GM18868 (cell line): ENCODE data around the gene MAD2L2.

ENCODE experiments used
- ATAC-seq: cut with Tn5 transposase; IDR thresholded peaks from one replicate; pipeline ENCODE4 v1.9.1; 2021; ENCODE audit warnings: mild to moderate bottlenecking, moderate library complexity; ENCODE audit not compliant: unreplicated experiment

Gene MAD2L2

DNA sequence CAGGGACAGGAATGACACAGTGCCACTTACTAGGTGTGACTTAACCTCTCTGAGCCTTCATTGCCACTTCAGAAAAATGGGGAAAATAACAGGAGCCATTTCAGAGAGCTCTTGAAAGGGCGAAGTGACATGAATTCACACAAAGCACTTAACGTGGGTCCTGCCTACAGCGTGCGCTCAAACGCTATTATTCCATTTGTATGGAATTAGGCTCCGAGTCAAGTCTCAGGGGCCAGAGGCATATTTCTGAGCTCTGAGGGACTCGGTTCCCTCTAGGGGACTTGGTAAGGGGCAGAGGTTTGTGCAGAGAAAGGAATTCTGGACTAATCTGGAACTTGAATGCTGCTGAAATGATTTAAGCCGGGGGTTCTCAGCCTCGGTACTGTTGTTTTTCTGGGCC lies 24.6 kb upstream of the MAD2L2 start:
- no peak for ATAC-seq

DNA sequence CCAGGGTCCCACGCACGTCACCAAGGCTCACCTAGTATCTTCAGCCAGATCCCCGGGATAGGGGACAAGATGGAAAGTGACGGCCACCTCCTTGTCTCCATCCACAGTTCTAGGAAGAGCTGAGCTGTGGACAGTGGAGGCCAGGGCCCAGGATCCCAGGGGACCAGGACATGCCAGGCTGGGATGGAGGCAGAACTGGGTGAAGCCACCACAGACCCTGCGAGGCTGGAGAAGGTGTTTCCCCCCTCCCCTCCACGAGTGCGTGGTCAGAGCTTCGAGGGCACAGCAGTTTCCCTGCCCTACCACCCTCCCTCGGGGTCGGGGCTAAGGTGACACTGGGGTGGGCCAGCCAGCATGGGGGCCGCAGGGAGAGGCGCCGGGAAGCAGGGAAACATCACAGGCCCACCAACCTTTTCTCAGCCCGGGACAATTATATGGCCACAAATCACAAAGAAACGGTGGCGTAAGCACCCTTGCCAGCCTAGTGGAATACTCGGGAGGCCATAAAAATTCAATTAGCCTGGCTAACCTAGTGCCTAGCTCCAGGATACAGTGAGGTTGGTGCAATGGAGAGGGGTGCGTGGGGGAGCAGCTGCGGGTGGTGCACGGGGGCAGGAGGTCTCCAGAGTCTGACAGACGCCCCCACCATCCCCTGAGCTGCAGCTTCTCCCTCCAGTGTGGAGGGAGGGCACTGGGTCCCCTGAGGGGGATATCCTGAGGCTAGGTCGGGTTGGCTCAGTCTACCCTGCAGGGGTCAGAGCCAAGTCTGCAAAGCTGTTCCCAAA lies 23.9 kb upstream of the MAD2L2 start:
- ATAC-seq = no peak

DNA sequence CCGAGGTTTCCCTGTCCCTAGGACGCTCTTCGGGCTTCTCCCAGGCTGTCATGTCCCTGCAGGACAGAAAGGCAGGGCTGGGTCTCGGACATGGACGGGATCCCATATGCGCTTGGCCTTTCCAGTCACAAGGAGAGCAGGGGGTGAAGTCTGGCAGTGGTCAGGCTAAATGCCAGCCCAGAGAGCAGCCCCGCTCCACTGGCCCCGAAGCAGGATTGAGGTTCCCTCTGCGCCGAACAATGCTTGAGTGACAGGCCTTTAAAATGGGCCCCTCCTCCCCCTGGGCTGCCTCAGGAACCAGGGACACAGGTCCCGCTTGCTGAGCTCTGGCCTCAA lies 23.2 kb upstream of the MAD2L2 start:
- no peak for ATAC-seq

DNA sequence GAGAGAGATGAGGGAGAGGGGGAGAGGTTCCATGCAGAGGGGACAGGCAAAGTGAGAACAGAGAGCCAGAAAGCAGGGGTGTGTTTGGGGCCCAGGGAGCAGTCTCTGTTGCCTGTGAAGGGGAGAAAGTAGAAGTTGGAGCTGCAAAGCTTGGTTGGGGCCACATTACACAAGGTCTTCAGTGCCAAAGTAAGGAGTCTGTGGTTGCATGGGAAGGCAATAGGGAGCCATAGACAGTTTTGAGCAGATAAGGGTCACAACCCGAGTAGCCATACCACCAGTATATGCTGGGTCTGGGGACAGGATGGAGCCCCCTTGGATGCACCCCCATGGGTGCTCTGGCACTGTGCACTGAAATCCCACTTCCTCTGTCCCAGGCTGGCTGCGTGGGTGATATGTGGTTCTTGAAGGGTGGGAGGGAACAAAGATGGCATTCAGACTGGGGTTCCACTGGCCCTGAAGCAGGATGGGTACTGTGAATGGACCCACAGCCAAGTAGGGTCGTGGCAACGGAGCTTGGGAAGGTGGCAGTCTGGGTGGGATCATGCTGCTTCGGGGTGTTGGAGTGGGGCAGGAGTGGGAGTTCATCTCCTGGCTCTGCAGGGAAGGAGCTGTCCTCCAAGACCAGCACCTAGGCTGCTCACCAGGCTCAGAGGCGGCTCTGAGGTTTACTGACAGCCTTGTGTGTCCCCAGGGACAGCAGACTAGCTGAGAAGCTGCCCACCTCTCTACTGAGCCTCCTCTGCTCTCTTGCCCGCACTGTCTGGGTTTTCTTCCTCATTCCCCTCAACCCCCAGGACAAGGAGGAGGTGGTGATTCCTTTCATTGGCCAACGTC lies 22.6 kb upstream of the MAD2L2 start:
- no peak for ATAC-seq

DNA sequence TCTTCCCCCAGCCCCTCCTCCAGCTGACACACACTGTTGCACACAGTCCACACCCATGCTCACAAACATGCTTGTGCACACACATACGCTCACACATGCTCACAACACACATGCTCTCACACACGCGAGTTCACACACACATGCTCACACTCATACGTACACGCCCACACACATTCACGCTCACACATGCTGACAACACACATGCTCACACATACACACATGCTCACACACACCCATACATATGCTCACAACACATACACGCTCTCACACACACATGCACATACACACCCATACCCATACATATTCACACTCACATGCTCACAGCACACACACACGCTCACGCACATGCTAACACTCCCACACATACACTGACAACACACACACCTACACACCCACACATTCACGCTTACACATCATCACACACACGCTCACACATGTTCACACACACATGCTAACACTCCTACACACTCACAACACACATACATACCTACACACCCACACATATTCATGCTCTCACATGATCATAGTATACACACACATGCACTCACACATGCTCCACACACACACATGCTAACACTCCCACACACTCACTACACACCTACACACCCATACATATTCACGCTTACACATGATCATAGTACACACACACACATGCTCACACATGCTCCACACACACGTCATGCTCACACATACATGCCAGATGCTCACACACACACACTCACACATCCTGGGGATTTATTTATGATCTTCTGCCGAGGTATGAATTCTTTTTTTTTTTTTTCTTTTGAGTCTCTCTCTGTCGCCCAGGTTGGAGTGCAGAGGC lies 21.2 kb upstream of the MAD2L2 start:
- ATAC-seq = no peak

DNA sequence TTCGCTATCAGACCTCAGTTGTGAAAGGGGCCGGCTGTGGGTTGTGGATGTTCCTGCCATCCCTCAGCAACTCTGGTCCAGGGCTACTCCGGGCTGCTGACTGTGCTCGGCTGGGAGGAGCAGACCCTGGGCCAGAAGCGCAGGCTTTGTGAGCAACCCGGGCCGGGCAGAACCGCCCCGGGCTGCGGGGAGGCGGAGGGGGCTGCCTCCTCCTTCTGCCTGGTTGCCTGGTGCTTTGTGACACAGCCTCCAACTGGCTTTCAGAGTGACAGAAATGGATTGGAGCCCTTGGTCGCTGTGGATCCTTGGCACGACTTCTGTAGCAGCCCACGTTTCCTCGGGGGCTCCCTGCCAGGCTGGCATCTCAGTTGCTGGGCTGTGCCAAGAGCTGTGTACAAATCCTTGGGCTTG lies 20.6 kb upstream of the MAD2L2 start:
- no peak for ATAC-seq

DNA sequence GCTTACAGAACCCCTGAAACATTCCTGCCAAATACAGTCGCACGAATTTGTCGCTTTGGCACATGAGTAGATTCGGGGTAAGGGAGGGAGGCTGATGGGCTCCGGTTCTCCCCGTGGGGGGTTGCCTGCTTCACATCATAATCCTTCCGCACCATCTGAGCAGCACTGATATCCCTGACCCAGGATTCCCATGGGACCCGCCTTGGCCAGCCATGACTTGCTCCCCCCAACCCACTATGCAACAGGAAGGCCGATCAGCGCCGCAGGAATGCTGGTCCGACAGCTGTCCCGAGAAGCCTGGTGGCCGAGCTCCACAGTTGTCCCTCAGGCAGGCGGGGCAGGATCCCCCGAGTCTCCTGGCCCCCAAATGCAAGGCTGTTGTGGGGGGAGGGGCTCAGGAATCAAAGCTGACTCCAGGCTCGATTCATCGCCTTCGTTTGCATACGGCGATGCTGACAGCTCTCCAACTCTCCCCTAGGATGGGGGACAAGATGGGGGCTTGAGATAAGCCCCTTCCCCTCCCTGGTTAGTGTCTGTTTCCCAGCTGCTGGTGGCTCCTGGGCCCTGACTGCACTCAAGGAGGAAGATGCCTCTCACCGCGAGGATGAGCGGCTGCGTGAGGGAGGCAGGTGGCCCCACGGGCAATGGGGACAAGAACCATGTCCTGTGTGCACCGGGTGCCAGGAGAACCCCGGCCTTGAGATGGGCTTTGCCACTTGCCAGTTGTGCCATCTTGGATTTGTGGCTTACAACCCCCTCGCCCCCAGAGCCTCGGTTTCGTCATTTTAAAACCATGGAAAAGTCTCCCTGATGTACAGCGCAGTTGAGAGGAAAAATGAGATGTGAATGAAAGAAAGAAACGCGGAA lies 19.9 kb upstream of the MAD2L2 start:
- no peak for ATAC-seq

DNA sequence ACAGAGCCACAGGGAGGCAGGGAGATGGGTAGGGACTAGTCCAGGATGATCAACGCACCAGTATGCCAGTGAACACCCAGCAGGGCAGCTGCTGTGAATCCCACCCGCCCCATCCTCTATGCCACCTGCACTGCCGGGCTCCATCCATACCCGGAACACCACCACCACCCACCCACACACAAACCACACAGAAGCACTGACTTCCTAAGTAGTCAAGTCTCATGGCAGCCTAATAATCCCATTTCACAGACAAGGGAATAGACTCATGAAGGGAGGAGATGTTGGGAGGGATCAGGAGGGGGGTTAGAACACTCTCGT lies 16.9 kb upstream of the MAD2L2 start:
- no peak for ATAC-seq

DNA sequence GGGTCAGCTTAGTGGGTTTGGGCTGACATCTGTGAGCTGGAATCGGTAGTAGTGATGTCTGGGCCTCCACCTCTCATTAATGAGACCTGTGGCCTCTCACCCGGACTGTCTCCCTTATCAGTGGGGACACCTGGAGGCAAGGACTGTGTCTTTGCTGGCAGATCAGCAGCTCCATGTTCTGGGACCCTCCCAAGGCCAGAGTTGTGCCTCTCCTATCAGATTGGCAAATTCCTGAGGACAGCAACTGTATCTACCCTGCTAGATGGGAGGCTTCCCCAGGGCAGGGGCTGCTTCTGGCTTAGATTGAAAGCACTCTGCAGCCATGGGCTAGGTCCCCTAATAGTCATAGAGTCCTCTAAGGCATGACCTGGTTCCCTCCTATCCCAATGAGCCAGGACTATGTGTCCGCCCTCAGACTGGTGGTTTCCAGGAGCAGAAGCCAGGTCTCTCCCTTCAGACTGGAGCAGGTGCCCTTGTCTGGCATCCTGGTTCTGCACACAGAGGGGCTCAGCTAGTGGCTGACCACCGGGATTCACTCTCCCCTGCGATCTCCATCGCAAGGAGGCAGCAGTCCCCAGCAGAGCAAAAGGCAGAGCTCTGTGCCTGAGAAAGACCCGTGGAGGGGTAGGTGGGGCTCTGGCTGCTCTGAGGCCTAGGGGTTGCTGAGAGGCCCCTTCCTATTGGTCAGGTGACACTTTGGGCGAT lies 16.4 kb upstream of the MAD2L2 start:
- no peak for ATAC-seq

DNA sequence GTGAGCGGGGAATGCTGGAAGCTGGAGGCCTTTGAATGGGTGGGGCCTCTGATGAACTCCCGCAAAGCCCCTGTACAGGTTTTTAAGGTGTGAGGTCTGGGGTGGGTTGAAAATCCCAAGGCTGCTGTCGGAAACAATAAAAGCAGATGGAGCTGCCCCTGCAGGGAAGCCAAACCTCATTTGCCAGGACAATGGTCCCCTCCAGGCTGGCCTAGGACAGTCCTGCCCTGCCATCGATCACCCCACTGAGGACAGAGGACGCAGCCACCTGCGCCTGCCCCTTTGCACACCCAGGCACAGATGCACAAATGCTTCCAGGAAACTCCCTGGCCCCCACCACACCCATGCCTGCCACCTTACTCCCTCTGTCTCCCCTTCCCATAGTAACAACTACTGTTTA lies 14.9 kb upstream of the MAD2L2 start:
- no peak for ATAC-seq

DNA sequence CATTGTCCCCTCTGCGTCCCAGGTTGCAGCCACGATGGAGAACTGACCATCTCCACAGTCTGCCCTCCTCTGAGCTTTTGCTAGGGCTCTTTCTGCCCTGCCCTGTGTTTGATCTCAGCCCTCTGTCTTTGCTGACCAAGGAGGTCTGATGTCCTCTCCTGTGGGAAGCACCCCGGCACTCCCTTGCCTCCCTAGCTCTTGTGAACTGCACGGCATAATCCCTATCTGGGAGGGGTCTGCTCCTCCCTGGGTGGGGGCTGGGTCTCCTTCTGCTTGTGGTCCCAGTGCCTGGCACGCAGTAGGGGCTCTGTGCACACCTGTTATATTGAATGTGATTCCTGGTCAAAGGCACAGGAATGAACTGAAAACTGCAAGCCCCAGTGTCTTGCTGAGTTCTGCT lies 13.0 kb upstream of the MAD2L2 start:
- no peak for ATAC-seq

DNA sequence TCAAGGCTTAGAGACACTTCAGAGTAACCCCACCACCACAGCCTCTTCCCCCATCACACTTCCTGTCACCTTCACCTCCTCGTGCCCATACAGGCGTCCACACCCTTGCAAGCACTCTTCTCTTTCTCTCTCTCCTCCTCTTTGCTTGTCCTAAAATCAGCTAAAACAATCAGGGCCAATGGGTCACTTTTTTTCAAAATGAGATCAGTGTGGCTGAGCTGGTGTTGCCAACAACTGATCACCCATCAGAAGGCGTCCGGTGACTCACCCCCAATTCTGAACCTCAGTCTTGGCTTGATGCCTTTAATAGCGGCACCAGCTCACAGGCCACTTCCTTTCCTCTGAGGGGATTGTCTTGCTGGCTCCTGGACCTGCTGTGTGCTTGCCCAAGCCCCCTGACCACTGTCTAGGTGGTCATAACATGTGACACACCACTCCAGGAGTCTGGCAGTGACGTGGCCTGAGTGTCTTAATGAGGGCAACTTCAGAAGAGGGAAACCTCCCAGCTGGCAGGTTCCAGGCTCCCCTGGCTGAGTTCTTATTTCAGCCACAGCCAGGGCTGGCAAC lies 12.2 kb upstream of the MAD2L2 start:
- ATAC-seq = no peak

DNA sequence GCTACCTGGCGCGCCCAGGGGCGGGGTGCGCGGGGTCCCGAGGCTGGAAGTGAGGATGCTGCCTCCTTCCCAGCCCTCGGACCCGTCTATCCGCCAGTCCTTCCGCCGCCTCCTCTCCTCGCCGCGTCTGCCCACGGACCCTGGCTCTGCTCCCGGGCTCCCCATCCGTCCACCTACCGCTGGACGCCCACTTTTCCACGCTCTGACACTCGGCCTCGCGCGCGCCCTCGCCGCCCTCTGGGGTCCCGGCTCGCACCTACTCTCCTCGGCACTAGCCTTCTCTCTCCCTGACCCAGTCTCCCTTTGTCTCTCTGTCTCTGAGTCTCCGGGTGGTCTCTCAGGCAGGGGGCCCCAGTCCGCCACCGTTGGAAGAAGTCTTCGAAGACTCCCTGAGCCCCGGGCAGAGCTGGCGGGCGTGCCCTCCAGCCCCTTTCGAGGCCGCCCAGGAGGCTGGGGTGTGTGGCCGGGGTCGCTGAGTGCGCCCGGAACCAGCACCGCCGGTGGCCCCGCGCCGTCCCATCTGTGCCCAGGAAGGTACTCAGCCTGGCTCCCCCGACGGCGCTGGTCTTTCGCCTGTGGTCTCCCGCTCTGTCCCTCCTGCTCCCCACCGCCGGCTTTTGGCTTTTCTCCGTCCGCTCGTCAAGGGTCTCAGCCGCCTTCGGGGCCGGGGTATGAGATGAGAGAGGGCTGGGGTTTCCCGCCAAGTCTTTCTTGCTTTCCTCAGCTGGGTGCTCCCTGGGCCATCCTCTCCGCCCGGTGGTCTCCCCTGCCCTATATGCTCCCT lies 11.2 kb upstream of the MAD2L2 start:
- no peak for ATAC-seq

DNA sequence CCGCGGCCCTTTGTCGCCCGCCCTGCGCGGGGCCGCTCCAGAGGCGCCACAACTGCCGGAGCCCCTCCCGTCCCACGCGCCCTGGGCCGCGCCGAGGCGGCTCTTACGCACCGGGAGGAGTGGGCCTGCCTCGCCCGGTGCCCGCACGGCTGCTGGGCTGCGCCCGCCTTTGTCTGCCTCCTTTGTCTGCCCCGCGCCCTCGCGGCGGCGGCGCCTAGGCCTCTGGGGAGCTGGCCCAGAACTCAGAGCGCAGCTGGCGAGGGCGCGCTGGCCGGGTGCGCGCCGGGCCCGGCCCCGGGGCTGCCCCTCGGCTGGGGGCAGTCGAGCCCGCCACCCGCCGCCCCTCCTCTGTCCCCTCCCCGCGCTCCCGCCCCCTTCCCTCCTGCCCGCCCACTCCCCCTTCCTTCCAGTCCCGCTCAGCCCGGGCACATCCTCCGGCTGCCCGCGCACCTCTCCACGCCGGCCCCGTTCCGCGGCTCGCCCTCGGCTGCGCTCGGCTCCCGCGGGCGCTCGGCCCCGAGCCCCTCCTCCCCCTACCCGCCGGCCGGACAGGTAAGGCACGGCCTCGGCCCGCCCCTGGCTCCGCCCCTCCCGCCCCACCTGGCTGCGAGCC lies 10.5 kb upstream of the MAD2L2 start, which contains the start of gene DRAXIN:
Gene DRAXIN, plus strand, starts transcription at position 409 of the 613 bp plus-strand sequence. CDS start 14,549 bp downstream, outside the sequence.
- no peak for ATAC-seq

DNA sequence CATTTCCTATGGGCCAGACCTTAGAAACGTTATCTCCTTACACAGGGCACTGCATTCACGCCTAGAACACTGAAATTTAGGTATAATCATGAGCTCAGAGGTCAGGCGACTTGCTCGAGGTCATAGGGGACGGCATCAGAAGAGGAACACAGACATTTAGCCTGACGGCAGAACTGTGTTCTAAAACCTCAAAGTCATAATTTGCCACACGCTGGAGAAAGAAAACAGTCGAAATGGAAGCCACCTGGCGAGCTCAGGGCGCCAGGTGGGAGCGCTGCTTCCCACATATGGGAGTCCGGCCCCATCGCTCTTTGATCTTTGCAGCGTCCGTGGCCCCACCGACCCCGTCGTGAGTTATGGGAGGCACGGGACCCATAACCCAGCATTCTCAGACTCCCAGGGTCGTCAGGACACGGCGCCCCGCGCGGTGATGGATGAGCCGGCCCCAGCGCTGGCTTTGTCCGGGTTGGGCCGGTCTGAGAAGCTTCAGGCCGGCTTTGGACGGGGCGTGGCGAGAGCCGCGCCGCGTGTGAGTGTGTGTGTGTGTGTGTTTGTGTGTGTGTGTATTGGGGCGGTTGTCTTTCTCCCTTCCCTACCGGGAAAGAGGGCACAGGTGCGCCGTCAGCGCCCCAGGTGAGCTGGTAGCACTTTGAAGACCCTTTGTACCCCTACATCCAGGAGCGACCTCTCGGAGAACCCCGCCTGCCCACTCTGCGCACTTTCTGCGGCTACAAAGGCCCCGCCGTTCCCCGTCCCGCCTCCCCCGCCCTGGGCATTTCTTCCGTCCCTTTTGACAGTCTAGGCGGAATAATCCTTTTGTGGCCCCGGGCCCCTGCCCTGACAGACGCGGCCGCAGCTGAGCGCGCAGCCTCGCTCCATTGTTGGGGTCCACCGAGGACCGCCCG lies 9.7 kb upstream of the MAD2L2 start:
- no peak for ATAC-seq

DNA sequence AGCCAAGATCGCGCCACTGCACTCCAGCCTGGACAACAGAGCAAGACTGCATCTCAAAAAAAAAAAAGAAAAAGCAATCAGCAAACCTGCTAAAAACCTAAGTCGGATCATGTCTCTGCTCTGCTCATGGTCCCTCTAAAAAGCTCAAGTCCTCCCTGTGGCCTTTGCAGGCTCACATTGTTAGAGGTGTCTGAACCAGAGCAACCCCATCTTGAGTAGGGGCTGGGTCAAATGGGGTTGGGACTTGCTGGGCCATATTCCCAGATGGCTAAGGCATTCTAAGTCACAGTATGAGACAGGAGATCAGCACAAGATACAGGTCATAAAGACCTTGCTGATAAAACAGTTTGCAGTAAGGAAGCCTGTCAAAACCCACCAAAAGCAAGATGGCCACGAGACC lies 7.6 kb upstream of the MAD2L2 start:
- ATAC-seq = no peak

DNA sequence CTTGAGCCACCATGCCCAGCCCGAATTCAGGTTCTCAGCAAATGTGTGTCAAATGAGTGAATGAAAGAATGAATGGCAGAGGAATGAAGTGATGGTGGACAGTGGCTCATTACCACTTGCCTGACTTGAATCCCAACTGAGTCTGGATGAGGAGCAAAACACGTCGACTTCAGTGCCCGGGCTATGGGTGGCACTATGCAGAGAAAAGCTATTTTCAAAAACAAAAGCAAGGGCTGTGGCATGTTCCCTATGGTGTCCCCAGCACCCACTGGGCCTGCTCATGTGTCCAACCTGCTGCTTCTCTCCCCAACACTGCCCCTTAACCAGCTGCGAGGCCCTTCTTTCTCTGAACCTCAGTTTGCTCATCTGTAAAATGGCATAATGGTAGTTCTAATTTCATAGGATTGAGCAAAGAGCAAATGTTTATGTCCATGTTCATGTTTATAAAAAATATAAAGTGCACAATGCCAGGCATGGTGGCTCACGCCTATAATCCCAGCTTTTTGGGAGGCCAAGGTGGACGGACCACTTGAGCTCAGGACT lies 4.3 kb upstream of the MAD2L2 start:
- no peak for ATAC-seq
